Esophagus squamous epithelium (tissue), 5 donors: ENCODE data around the gene REEP2. TPM values are rescaled to one million over a fixed set of nuclear protein-coding genes. Genes with fewer than 3 reads are reported as not detected.
A peak's percentile ranks its signal among the peaks of the same experiment; 100 is the strongest.

ENCODE experiments used
- DNase-seq: peaks from one replicate; lab custom pipeline; 2025; lab: John Stamatoyannopoulos, UW
- H3K27ac ChIP-seq, 4 donors: fragments of 200-600 bp; sonication (generic); one replicate each; pipeline ENCODE4 v1.5.1; 2016 to 2019; ENCODE audit warnings: mild to moderate bottlenecking in 1 of 4
- H3K27me3 ChIP-seq, 4 donors: fragments of 200-600 bp; sonication (generic); 1 replicate in 3 of 4; 2 replicates in 1 of 4; pipeline versions ENCODE4 v1.5.1 to v1.6.0; 2017 to 2021; ENCODE audit warnings: antibody characterized with exemption in 1 of 4
- H3K36me3 ChIP-seq, 3 donors: fragments of 200-600 bp; sonication (generic); one replicate each; pipeline ENCODE4 v1.5.1; 2016 to 2019
- H3K4me1 ChIP-seq, 3 donors: fragments of 200-600 bp; sonication (generic); one replicate each; pipeline ENCODE4 v1.5.1; 2017 to 2019
- H3K4me3 ChIP-seq, 4 donors: fragments of 200-600 bp; sonication (generic); 1 replicate in 3 of 4; 2 replicates in 1 of 4; pipeline ENCODE4 v1.5.1; 2016 to 2019; ENCODE audit warnings: mild to moderate bottlenecking in 2 of 4, moderate library complexity in 1 of 4
- H3K9me3 ChIP-seq, 3 donors: fragments of 200-600 bp; sonication (generic); one replicate each; pipeline ENCODE4 v1.5.1; 2016 to 2019
- CTCF ChIP-seq, 6 experiments: fragments of 450-650 bp in 4 of 6; fragments of 200-600 bp in 2 of 6; sonication (generic) in 2 of 6; IDR thresholded peaks; one replicate each; pipeline ENCODE4 v1.5.1; 2016 to 2019; ENCODE audit warnings: antibody characterized with exemption in 6 of 6, mild to moderate bottlenecking in 4 of 6, moderate library complexity in 4 of 6
- POLR2A ChIP-seq, 4 donors: fragments of 450-650 bp; IDR thresholded peaks; one replicate each; pipeline ENCODE4 v1.6.1; 2017; ENCODE audit warnings: antibody characterized with exemption in 4 of 4, mild to moderate bottlenecking in 4 of 4, moderate library complexity in 3 of 4
- WGBS, 2 donors: methylation state at CpG; one replicate each; pipeline ENCODE4 v1.1.5; 2018; 5-methylcytosine and 5-hydroxymethylcytosine counted together
- intact Hi-C: fragments of 100-400 bp; cut with DNase I; formaldehyde crosslinking; loops from one replicate; pipeline ENCODE4 v1.15.0; 2022
- total RNA-seq, 4 donors: library from RNA; depleted of rRNA; stranded (reverse); fragments of >200 nt; gene quantifications; one replicate each; pipeline ENCODE4 v1.1.0, GENCODE V29; 2016
- donor health status: DM: yes; HTN: yes; CAD: no.

REEP2 gene
- total RNA-seq, 4 donors from 2014 or later: 0.11 to 3.8 (median 0.20) TPM

GRCh38 chr5:138464008-138464387 is 25.1 kb downstream of the REEP2 start:
- H3K4me1 ChIP-seq: peaks cover 28 to 76% (median 37%) of the 10 kb centered on the region in 3 donors
- no peaks in the 10 kb centered on the region for H3K27me3 ChIP-seq
- H3K36me3 ChIP-seq: peaks cover 0 to 21% (median 0%) of the 10 kb centered on the region in 3 donors
- intact Hi-C loops: loop anchor here (5.0 to 10.0 kb wide), 2 partner anchors 38 to 81 kb away; partner anchors contain the start of gene ETF1
- H3K9me3 ChIP-seq: no peaks in the 10 kb centered on the region
- peak overlapping the region; percentile 99 for H3K27ac ChIP-seq
- DNase-seq: peak; percentile 59
- WGBS, 2 donors: no CpG with 5 or more reads among the region's 34 CpGs
- peak overlapping the region; percentile 80 to 90 (median 85) for H3K4me3 ChIP-seq
- TF ChIP-seq POLR2A (IDR thresholded peaks at IDR 0.05): peak in 2 of 4 donors; percentile 75 to 79
- peak; percentile 90 to 98 (median 96) for TF ChIP-seq CTCF (IDR thresholded peaks at IDR 0.05)

- peak; percentile 91 for DNase-seq
- H3K4me1 ChIP-seq: peaks cover 28 to 77% (median 37%) of the 10 kb centered on the region in 3 donors
- no peaks in the 10 kb centered on the region for H3K27me3 ChIP-seq
- peaks cover 0 to 21% (median 0%) of the 10 kb centered on the region in 3 donors for H3K36me3 ChIP-seq
- 0% methylated on average over 8 to 9 of the region's 64 CpGs for WGBS, 2 donors
- no peaks in the 10 kb centered on the region for H3K9me3 ChIP-seq
- intact Hi-C loops: loop anchor here (5.0 to 10.0 kb wide), 2 partner anchors 38 to 80 kb away; partner anchors contain the start of gene ETF1
- peak overlapping the region; percentile 80 to 90 (median 85) for H3K4me3 ChIP-seq
- TF ChIP-seq POLR2A (IDR thresholded peaks at IDR 0.05): peak in 3 of 4 donors; percentile 48 to 55 (median 51)
- TF ChIP-seq CTCF (IDR thresholded peaks at IDR 0.05): peak in 2 of 6 experiments; percentile 2 to 32
- peak overlapping the region; percentile 99 for H3K27ac ChIP-seq
These were observed 25.8 kb downstream of the REEP2 start for GRCh38 chr5:138464388-138465260.

- Histone ChIP-seq H3K9me3 (no peaks in the 10 kb centered on the region), H3K27ac (peak within 1 kb of the TSS; percentile 99), H3K4me1 (peaks cover 28 to 77% (median 37%) of the 10 kb centered on the region in 3 donors), H3K4me3 (peak within 1 kb of the TSS; percentile 80 to 90 (median 85)), H3K27me3 (no peaks in the 10 kb centered on the region), H3K36me3 (peaks cover 0 to 21% (median 0%) of the 10 kb centered on the region in 3 donors)
- TF ChIP-seq CTCF (IDR thresholded peaks at IDR 0.05): peak in 2 of 6 experiments; percentile 34 to 43
- peak in 3 of 4 donors; percentile 86 to 98 (median 97) for TF ChIP-seq POLR2A (IDR thresholded peaks at IDR 0.05)
- 0% methylated on average over 3 of the region's 85 CpGs; no CpG with 5 or more reads in 1 of the 2 donors for WGBS, 2 donors
- peak; percentile 88 for DNase-seq
- intact Hi-C loops: loop anchor here (10.0 kb wide), 1 partner anchor 79 kb away; the partner anchor contains the start of gene ETF1
These were observed 26.6 kb downstream of the REEP2 start, which contains the start of gene EGR1 for GRCh38 chr5:138465261-138466124. Gene EGR1, plus strand, starts transcription at chr5:138465479. Its CDS starts 283 bp downstream, at chr5:138465762.

- 31 to 32% methylated on average over 8 to 11 of the region's 39 CpGs for WGBS, 2 donors
- Histone ChIP-seq H3K4me3 (peak overlapping the region; percentile 80 to 90 (median 85)), H3K9me3 (no peaks in the 10 kb centered on the region), H3K4me1 (peaks cover 27 to 77% (median 34%) of the 10 kb centered on the region in 3 donors), H3K36me3 (peaks cover 0 to 21% (median 0%) of the 10 kb centered on the region in 3 donors), H3K27ac (peak overlapping the region; percentile 99), H3K27me3 (no peaks in the 10 kb centered on the region)
- intact Hi-C loops: loop anchor here (10.0 kb wide), 1 partner anchor 78 kb away; the partner anchor contains the start of gene ETF1
- TF ChIP-seq CTCF (IDR thresholded peaks at IDR 0.05) (no peak), POLR2A (IDR thresholded peaks at IDR 0.05) (no peak)
- DNase-seq: no peak
These were observed 27.5 kb downstream of the REEP2 start for GRCh38 chr5:138466125-138466899.
